Breast epithelium (tissue), 3 donors: ENCODE results near the gene TMEM132D.

ENCODE experiments used
- POLR2A ChIP-seq: fragments of 450-650 bp; IDR thresholded peaks from one replicate; pipeline ENCODE4 v1.6.1; 2016; ENCODE audit warnings: antibody characterized with exemption, mild to moderate bottlenecking, moderate library complexity
- TF ChIP-seq, protein P1 (sequence below), 3 donors: fragments of 450-650 bp; IDR thresholded peaks; one replicate each; pipeline ENCODE4 v1.5.1; 2016 to 2017; ENCODE audit warnings: antibody characterized with exemption in 3 of 3, mild to moderate bottlenecking in 3 of 3, moderate library complexity in 3 of 3

GRCh38 chr12:129294868-129295267 is 609.0 kb downstream of the TMEM132D start:
- TF ChIP-seq, protein P1, sequence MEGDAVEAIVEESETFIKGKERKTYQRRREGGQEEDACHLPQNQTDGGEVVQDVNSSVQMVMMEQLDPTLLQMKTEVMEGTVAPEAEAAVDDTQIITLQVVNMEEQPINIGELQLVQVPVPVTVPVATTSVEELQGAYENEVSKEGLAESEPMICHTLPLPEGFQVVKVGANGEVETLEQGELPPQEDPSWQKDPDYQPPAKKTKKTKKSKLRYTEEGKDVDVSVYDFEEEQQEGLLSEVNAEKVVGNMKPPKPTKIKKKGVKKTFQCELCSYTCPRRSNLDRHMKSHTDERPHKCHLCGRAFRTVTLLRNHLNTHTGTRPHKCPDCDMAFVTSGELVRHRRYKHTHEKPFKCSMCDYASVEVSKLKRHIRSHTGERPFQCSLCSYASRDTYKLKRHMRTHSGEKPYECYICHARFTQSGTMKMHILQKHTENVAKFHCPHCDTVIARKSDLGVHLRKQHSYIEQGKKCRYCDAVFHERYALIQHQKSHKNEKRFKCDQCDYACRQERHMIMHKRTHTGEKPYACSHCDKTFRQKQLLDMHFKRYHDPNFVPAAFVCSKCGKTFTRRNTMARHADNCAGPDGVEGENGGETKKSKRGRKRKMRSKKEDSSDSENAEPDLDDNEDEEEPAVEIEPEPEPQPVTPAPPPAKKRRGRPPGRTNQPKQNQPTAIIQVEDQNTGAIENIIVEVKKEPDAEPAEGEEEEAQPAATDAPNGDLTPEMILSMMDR (IDR thresholded peaks at IDR 0.05) = no peak
- no peak for TF ChIP-seq POLR2A
